Measurements from ENCODE around the gene ZNF337. TPM values are rescaled to one million over a fixed set of nuclear protein-coding genes. Genes with fewer than 3 reads are reported as not detected.

The ZNF337 gene
- total RNA-seq, 1 experiment from 2014 or later, result 9.1 TPM

- no peaks in the 10 kb centered on the region for H3K36me3 ChIP-seq (ENCODE audit: control insufficient read depth, insufficient read depth, low read length)
- no peaks in the 10 kb centered on the region for H3K4me1 ChIP-seq (ENCODE audit: control insufficient read depth, insufficient read depth, low read length)
- no peak for DNase-seq (ENCODE audit: low read depth, low spot score)
- H3K27ac ChIP-seq (ENCODE audit: low read length), result no peak overlapping the region
- intact Hi-C loops (cut with micrococcal nuclease; ENCODE audit: unreplicated experiment), result no loop called here
- CTCF ChIA-PET, result no interaction called here
- POLR2A ChIA-PET, result no interaction called here
- peak; percentile 71; the same call in 1 of the 2 replicates for ATAC-seq
- no peak overlapping the region for H3K4me3 ChIP-seq (ENCODE audit: low read depth in 2 of 2, low read length in 2 of 2)
- in situ Hi-C loops (cut with HindIII; ENCODE audit: low pct_unique_long_range_greater_than_20kb, low sequenced_read_pairs), result no loop called here
- no TSS peak for BruUV-seq (replicated peaks)
- no peak for TF ChIP-seq REST (IDR thresholded peaks at IDR 0.05; ENCODE audit: insufficient read depth in 1 of 2, low read depth in 2 of 2, low read length in 1 of 2)
- no peak for TF ChIP-seq SIN3A (IDR thresholded peaks at IDR 0.05; ENCODE audit: borderline replicate concordance, insufficient read depth, low read depth, low read length)
- no peak for TF ChIP-seq POLR2AphosphoS5 (IDR thresholded peaks at IDR 0.05; ENCODE audit: low read depth, low read length)
- TF ChIP-seq TCF7L2 (IDR thresholded peaks at IDR 0.05; ENCODE audit: low read depth, low read length), result no peak
- TF ChIP-seq, protein P1, sequence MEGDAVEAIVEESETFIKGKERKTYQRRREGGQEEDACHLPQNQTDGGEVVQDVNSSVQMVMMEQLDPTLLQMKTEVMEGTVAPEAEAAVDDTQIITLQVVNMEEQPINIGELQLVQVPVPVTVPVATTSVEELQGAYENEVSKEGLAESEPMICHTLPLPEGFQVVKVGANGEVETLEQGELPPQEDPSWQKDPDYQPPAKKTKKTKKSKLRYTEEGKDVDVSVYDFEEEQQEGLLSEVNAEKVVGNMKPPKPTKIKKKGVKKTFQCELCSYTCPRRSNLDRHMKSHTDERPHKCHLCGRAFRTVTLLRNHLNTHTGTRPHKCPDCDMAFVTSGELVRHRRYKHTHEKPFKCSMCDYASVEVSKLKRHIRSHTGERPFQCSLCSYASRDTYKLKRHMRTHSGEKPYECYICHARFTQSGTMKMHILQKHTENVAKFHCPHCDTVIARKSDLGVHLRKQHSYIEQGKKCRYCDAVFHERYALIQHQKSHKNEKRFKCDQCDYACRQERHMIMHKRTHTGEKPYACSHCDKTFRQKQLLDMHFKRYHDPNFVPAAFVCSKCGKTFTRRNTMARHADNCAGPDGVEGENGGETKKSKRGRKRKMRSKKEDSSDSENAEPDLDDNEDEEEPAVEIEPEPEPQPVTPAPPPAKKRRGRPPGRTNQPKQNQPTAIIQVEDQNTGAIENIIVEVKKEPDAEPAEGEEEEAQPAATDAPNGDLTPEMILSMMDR (IDR thresholded peaks at IDR 0.05), result no peak
- no peaks in the 10 kb centered on the region for H3K27me3 ChIP-seq (ENCODE audit: control insufficient read depth, insufficient read depth, low read length)
- H3K9me3 ChIP-seq (ENCODE audit: control insufficient read depth, insufficient read depth, low read depth, low read length), result no peaks in the 10 kb centered on the region
Observed at GRCh38 chr20:25669826-25670422, 26.7 kb downstream of the ZNF337 start.

DNA sequence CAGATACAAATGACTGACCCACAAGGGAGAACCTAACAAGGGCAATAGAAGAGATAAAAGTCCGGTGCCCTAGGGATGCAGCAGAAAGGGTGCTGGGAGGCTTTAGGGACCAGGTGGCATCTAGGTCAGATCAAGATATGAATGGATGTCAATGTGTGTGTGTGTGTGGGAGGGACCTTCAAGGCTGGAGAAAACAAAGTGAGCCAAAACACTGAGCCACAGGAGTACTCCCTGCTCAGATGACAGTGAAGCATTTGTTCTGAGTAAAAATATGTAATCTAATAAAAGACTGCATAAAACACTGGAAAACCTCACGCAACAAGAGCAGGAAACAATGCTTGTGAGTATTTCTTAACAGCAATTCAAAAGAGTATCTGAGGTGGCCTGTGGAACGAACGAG is 28.2 kb downstream of the ZNF337 start:
- CTCF ChIA-PET, result no interaction called here
- Histone ChIP-seq H3K4me3 (ENCODE audit: low read depth in 2 of 2, low read length in 2 of 2) (no peak overlapping the region), H3K36me3 (ENCODE audit: control insufficient read depth, insufficient read depth, low read length) (no peaks in the 10 kb centered on the region), H3K27ac (ENCODE audit: low read length) (no peak overlapping the region), H3K4me1 (ENCODE audit: control insufficient read depth, insufficient read depth, low read length) (no peaks in the 10 kb centered on the region), H3K9me3 (ENCODE audit: control insufficient read depth, insufficient read depth, low read depth, low read length) (no peaks in the 10 kb centered on the region), H3K27me3 (ENCODE audit: control insufficient read depth, insufficient read depth, low read length) (no peaks in the 10 kb centered on the region)
- TF ChIP-seq SIN3A (IDR thresholded peaks at IDR 0.05; ENCODE audit: borderline replicate concordance, insufficient read depth, low read depth, low read length) (no peak), POLR2AphosphoS5 (IDR thresholded peaks at IDR 0.05; ENCODE audit: low read depth, low read length) (no peak), REST (IDR thresholded peaks at IDR 0.05; ENCODE audit: insufficient read depth in 1 of 2, low read depth in 2 of 2, low read length in 1 of 2) (no peak), TCF7L2 (IDR thresholded peaks at IDR 0.05; ENCODE audit: low read depth, low read length) (no peak)
- TF ChIP-seq, protein P1 (IDR thresholded peaks at IDR 0.05), result no peak
- POLR2A ChIA-PET, result no interaction called here
- DNase-seq (ENCODE audit: low read depth, low spot score), result no peak
- no TSS peak for BruUV-seq (replicated peaks)
- ATAC-seq, result no peak
- in situ Hi-C loops (cut with HindIII; ENCODE audit: low pct_unique_long_range_greater_than_20kb, low sequenced_read_pairs) (no loop called here), intact Hi-C loops (cut with micrococcal nuclease; ENCODE audit: unreplicated experiment) (no loop called here)

Measured in Panc1 (cell line).